Measurements from ENCODE around the gene CRLF1. TPM values are rescaled to one million over a fixed set of nuclear protein-coding genes. Genes with fewer than 3 reads are reported as not detected.

Gene CRLF1
- total RNA-seq, 2 donors from 2014 or later, result 10.4 to 10.5 TPM

- Histone ChIP-seq H3K4me1 (ENCODE audit: control insufficient read depth, insufficient read depth, low read length) (peaks cover 6% of the 10 kb centered on the region), H3K27me3 (ENCODE audit: control insufficient read depth, insufficient read depth, low read length, poor library complexity, severe bottlenecking) (no peaks in the 10 kb centered on the region), H3K36me3 (ENCODE audit: control insufficient read depth, insufficient read depth, low read length) (peaks cover 63% of the 10 kb centered on the region), H3K9ac (ENCODE audit: extremely low read depth, low read length, poor library complexity, severe bottlenecking) (no peak overlapping the region), H3K27ac (ENCODE audit: low read depth, low read length) (no peak overlapping the region), H3K9me3 (ENCODE audit: control insufficient read depth, low read length) (no peaks in the 10 kb centered on the region), H3K4me3 (ENCODE audit: low read length) (no peak overlapping the region)
- Mint-ChIP-seq H3K4me3 (no peak overlapping the region), H3K27me3 (ENCODE audit: insufficient read depth) (no peaks in the 10 kb centered on the region), H3K4me1 (peaks cover 10% of the 10 kb centered on the region), H3K36me3 (ENCODE audit: low read depth) (peaks cover 59% of the 10 kb centered on the region), H3K9me3 (peaks cover 2% of the 10 kb centered on the region), H3K27ac (no peak overlapping the region)
- DNase-seq, result no peak
- no peak for TF ChIP-seq CTCF (conservative IDR thresholded peaks at IDR 0.05)
- WGBS, 2 experiments (ENCODE audit: insufficient coverage in 1 of 2, insufficient read length in 1 of 2), result 92 to 97% methylated on average over 13 to 15 of the region's 15 CpGs
Observed at GRCh38 chr19:18568367-18568766, 38.2 kb downstream of the CRLF1 start.

GRCh38 chr19:18566953-18567352, 39.6 kb downstream of the CRLF1 start:
- peaks cover 62% of the 10 kb centered on the region for H3K36me3 ChIP-seq (ENCODE audit: control insufficient read depth, insufficient read depth, low read length)
- no peaks in the 10 kb centered on the region for H3K27me3 Mint-ChIP-seq (ENCODE audit: insufficient read depth)
- no peak overlapping the region for H3K4me3 Mint-ChIP-seq
- no peak overlapping the region for H3K27ac ChIP-seq (ENCODE audit: low read depth, low read length)
- H3K4me1 Mint-ChIP-seq, result no peaks in the 10 kb centered on the region
- peaks cover 2% of the 10 kb centered on the region for H3K9me3 Mint-ChIP-seq
- no peaks in the 10 kb centered on the region for H3K9me3 ChIP-seq (ENCODE audit: control insufficient read depth, low read length)
- TF ChIP-seq CTCF (conservative IDR thresholded peaks at IDR 0.05), result no peak
- no peak overlapping the region for H3K4me3 ChIP-seq (ENCODE audit: low read length)
- 83 to 96% methylated on average over 1 to 8 of the region's 8 CpGs for WGBS, 2 experiments (ENCODE audit: insufficient coverage in 1 of 2, insufficient read length in 1 of 2)
- no peaks in the 10 kb centered on the region for H3K4me1 ChIP-seq (ENCODE audit: control insufficient read depth, insufficient read depth, low read length)
- H3K9ac ChIP-seq (ENCODE audit: extremely low read depth, low read length, poor library complexity, severe bottlenecking), result no peak overlapping the region
- no peaks in the 10 kb centered on the region for H3K27me3 ChIP-seq (ENCODE audit: control insufficient read depth, insufficient read depth, low read length, poor library complexity, severe bottlenecking)
- DNase-seq, result no peak
- H3K36me3 Mint-ChIP-seq (ENCODE audit: low read depth), result peaks cover 54% of the 10 kb centered on the region
- no peak overlapping the region for H3K27ac Mint-ChIP-seq

DNA sequence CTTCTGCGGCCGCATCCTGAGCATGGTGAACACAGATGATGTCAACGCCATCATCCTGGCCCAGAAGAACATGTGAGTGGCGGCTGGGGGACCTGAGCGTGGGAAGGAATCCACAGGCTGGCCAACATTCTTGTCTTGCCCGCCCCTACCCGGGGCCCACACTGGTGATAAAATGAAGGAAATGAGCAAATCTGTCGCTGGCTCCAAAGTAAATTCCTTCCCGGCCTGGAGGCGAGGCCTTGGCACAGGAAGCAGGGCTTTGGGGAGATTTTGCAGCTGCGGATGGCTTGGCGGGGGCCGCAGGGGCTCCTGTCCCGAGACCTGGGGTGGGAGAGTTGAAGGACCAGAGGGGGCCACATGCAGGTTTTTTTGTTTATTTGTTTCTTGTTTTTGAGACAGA, 44.5 kb downstream of the CRLF1 start:
- no peak overlapping the region for H3K4me3 Mint-ChIP-seq
- H3K36me3 Mint-ChIP-seq (ENCODE audit: low read depth), result peaks cover 28% of the 10 kb centered on the region
- DNase-seq, result no peak
- no peaks in the 10 kb centered on the region for H3K9me3 ChIP-seq (ENCODE audit: control insufficient read depth, low read length)
- peaks cover 37% of the 10 kb centered on the region for H3K36me3 ChIP-seq (ENCODE audit: control insufficient read depth, insufficient read depth, low read length)
- H3K4me1 ChIP-seq (ENCODE audit: control insufficient read depth, insufficient read depth, low read length), result no peaks in the 10 kb centered on the region
- WGBS, 2 experiments (ENCODE audit: insufficient coverage in 1 of 2, insufficient read length in 1 of 2), result 95 to 96% methylated on average over 12 to 14 of the region's 14 CpGs
- H3K27me3 Mint-ChIP-seq (ENCODE audit: insufficient read depth), result no peaks in the 10 kb centered on the region
- H3K9me3 Mint-ChIP-seq, result no peaks in the 10 kb centered on the region
- H3K4me1 Mint-ChIP-seq, result peaks cover 6% of the 10 kb centered on the region
- H3K4me3 ChIP-seq (ENCODE audit: low read length), result no peak overlapping the region
- H3K27ac ChIP-seq (ENCODE audit: low read depth, low read length), result no peak overlapping the region
- H3K27ac Mint-ChIP-seq, result no peak overlapping the region
- no peaks in the 10 kb centered on the region for H3K27me3 ChIP-seq (ENCODE audit: control insufficient read depth, insufficient read depth, low read length, poor library complexity, severe bottlenecking)
- H3K9ac ChIP-seq (ENCODE audit: extremely low read depth, low read length, poor library complexity, severe bottlenecking), result no peak overlapping the region
- no peak for TF ChIP-seq CTCF (conservative IDR thresholded peaks at IDR 0.05)
